ENCODE data around the gene SLC39A11.
A peak's percentile ranks its signal among the peaks of the same experiment; 100 is the strongest.

Gene SLC39A11

GRCh38 chr17:72955391-72956140 is 136.9 kb downstream of the SLC39A11 start:
- no peak overlapping the region for H3K4me3 ChIP-seq (ENCODE audit: low read depth, low read length)
- no peak overlapping the region for H3K9ac ChIP-seq (ENCODE audit: low read depth, low read length)
- no peaks in the 10 kb centered on the region for H3K36me3 ChIP-seq (ENCODE audit: control insufficient read depth, insufficient read depth, low read length)
- H3K9me3 ChIP-seq (ENCODE audit: control insufficient read depth, insufficient read depth, low read length), result no peaks in the 10 kb centered on the region
- H3K27me3 ChIP-seq (ENCODE audit: control insufficient read depth, insufficient read depth, low read length), result no peaks in the 10 kb centered on the region
- H3K4me1 ChIP-seq (ENCODE audit: control insufficient read depth, insufficient read depth, low read length), result peaks cover 22% of the 10 kb centered on the region
- H3K27ac ChIP-seq (ENCODE audit: low read depth, low read length), result no peak overlapping the region

- peaks cover 22% of the 10 kb centered on the region for H3K4me1 ChIP-seq (ENCODE audit: control insufficient read depth, insufficient read depth, low read length)
- no peak overlapping the region for H3K4me3 ChIP-seq (ENCODE audit: low read depth, low read length)
- H3K9ac ChIP-seq (ENCODE audit: low read depth, low read length), result no peak overlapping the region
- H3K9me3 ChIP-seq (ENCODE audit: control insufficient read depth, insufficient read depth, low read length), result no peaks in the 10 kb centered on the region
- no peaks in the 10 kb centered on the region for H3K27me3 ChIP-seq (ENCODE audit: control insufficient read depth, insufficient read depth, low read length)
- no peaks in the 10 kb centered on the region for H3K36me3 ChIP-seq (ENCODE audit: control insufficient read depth, insufficient read depth, low read length)
- no peak overlapping the region for H3K27ac ChIP-seq (ENCODE audit: low read depth, low read length)
These were observed 137.9 kb downstream of the SLC39A11 start for GRCh38 chr17:72954579-72954978.

GRCh38 chr17:72953621-72954020 is 138.9 kb downstream of the SLC39A11 start:
- Histone ChIP-seq H3K9ac (ENCODE audit: low read depth, low read length) (0 out of 2 replicates have a peak overlapping the region, but pooled peaks have one; percentile 25), H3K27ac (ENCODE audit: low read depth, low read length) (no peak overlapping the region), H3K4me3 (ENCODE audit: low read depth, low read length) (no peak overlapping the region), H3K9me3 (ENCODE audit: control insufficient read depth, insufficient read depth, low read length) (no peaks in the 10 kb centered on the region), H3K27me3 (ENCODE audit: control insufficient read depth, insufficient read depth, low read length) (no peaks in the 10 kb centered on the region), H3K4me1 (ENCODE audit: control insufficient read depth, insufficient read depth, low read length) (peaks cover 22% of the 10 kb centered on the region), H3K36me3 (ENCODE audit: control insufficient read depth, insufficient read depth, low read length) (no peaks in the 10 kb centered on the region)

DNA sequence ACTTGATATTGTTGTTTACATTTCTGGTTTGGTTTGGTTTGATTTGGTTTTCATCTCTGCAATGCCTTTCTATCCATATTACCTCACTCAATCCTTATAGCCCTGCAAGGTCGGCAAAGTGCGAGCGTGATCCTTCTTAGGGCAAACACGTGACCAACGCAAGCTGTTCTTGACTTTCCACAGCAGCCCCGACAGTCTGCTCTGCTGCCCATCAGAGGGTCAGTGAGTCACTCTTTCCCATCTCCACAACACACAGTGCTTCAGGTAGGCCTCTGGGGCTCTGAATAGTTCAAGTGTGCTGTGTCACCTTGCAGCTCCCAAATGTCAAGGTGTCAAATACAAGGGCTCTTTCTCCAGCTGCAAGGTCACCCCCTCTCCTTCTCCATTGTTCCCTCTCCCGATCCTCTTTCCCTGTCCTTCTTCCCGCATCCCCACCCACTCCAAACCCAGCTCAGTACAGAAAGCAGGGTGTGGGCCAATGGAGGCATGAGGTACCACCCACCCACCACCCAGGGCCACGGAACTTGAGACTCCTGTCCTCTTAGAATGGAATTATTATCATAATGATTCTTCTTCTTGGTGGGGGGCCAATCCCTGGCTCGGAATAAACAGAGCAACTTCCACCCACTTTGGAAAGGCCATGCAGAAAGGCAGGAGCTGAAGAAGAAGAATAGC is 139.7 kb downstream of the SLC39A11 start:
- no peaks in the 10 kb centered on the region for H3K36me3 ChIP-seq (ENCODE audit: control insufficient read depth, insufficient read depth, low read length)
- no peak overlapping the region for H3K4me3 ChIP-seq (ENCODE audit: low read depth, low read length)
- H3K27ac ChIP-seq (ENCODE audit: low read depth, low read length), result peak overlapping the region; percentile 42

DNA sequence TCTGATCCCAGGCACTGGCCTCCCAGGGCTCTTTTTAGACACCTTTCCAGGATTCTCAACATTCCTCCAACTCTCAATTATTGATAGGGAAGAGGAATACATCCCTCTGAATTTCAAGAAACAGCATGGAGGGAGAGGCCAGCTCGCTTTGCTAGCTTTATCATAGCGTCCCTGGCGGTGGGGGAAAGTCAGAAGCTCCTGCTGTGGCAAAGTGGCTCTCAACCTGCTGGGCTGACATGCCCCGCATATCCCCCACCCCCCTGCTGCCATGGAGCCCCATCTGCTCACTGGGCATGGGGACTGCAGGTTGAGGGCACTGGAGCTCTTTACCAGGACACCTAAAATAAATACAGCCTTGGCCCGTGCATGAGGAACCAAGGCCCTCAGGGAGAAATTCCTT is 140.3 kb downstream of the SLC39A11 start:
- H3K27ac ChIP-seq (ENCODE audit: low read depth, low read length), result no peak overlapping the region
- no peak overlapping the region for H3K9ac ChIP-seq (ENCODE audit: low read depth, low read length)
- no peaks in the 10 kb centered on the region for H3K9me3 ChIP-seq (ENCODE audit: control insufficient read depth, insufficient read depth, low read length)
- H3K27me3 ChIP-seq (ENCODE audit: control insufficient read depth, insufficient read depth, low read length), result no peaks in the 10 kb centered on the region
- H3K4me3 ChIP-seq (ENCODE audit: low read depth, low read length), result no peak overlapping the region
- H3K4me1 ChIP-seq (ENCODE audit: control insufficient read depth, insufficient read depth, low read length), result peaks cover 22% of the 10 kb centered on the region
- no peaks in the 10 kb centered on the region for H3K36me3 ChIP-seq (ENCODE audit: control insufficient read depth, insufficient read depth, low read length)

More for the DNA sequence above, 139.7 kb downstream of the SLC39A11 start:
- Histone ChIP-seq H3K4me1 (ENCODE audit: control insufficient read depth, insufficient read depth, low read length) (peaks cover 22% of the 10 kb centered on the region), H3K9me3 (ENCODE audit: control insufficient read depth, insufficient read depth, low read length) (no peaks in the 10 kb centered on the region), H3K9ac (ENCODE audit: low read depth, low read length) (no peak overlapping the region), H3K27me3 (ENCODE audit: control insufficient read depth, insufficient read depth, low read length) (no peaks in the 10 kb centered on the region)

DNA sequence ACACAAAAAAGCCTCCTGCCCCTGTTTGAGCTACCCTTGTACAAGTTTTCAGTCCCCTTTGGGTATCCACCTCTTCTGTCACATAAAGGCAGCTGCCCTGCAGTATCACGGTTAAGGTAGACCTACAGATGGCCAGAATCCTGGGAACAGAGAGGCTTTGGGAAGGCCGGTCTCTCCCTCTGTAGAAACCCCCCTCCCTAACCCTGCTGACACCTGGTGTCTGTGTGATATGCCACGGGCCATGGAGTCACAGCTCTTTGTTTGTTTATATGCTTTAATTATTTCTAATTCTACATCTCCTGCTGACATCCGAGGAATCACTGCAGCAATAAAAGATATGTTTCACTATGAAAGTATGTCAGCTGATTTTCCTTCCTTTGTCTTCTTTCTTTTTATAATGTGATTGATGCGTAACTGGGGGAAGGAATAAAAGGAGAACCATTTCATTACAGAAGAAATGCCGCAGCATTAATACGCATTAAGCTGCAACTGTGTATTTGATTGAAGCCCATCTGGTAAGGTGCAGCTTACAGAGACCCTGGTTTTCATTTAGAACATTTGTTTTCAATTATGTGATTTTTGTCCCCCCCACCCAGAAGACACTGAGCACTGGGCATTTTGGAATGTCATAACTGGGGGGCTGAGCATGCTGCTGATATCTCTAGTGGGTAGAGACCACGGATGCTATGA is 142.1 kb downstream of the SLC39A11 start:
- H3K27me3 ChIP-seq (ENCODE audit: control insufficient read depth, insufficient read depth, low read length), result no peaks in the 10 kb centered on the region
- no peak overlapping the region for H3K4me3 ChIP-seq (ENCODE audit: low read depth, low read length)
- H3K9ac ChIP-seq (ENCODE audit: low read depth, low read length), result no peak overlapping the region
- no peaks in the 10 kb centered on the region for H3K36me3 ChIP-seq (ENCODE audit: control insufficient read depth, insufficient read depth, low read length)
- peaks cover 22% of the 10 kb centered on the region for H3K4me1 ChIP-seq (ENCODE audit: control insufficient read depth, insufficient read depth, low read length)
- no peaks in the 10 kb centered on the region for H3K9me3 ChIP-seq (ENCODE audit: control insufficient read depth, insufficient read depth, low read length)
- no peak overlapping the region for H3K27ac ChIP-seq (ENCODE audit: low read depth, low read length)

DNA sequence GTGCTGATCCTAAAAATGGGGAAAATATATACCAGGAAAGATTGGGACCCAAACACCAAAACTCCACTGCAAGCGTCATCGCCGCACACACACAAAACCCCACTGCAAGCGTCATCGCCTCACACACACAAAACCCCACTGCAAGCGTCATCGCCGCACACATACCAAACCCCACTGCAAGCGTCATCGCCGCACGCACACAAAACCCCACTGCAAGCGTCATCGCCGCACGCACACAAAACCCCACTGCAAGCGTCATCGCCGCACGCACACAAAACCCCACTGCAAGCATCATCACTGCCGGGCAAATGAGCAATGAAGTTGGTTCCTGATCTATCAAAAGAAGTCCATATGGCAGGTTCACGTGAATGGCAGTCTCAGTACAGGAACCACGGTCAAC is 144.4 kb downstream of the SLC39A11 start:
- no peaks in the 10 kb centered on the region for H3K9me3 ChIP-seq (ENCODE audit: control insufficient read depth, insufficient read depth, low read length)

GRCh38 chr17:72947475-72947874 is 145.0 kb downstream of the SLC39A11 start:
- Histone ChIP-seq H3K4me3 (ENCODE audit: low read depth, low read length) (no peak overlapping the region), H3K36me3 (ENCODE audit: control insufficient read depth, insufficient read depth, low read length) (no peaks in the 10 kb centered on the region), H3K9ac (ENCODE audit: low read depth, low read length) (no peak overlapping the region), H3K27me3 (ENCODE audit: control insufficient read depth, insufficient read depth, low read length) (no peaks in the 10 kb centered on the region), H3K4me1 (ENCODE audit: control insufficient read depth, insufficient read depth, low read length) (peaks cover 7% of the 10 kb centered on the region), H3K27ac (ENCODE audit: low read depth, low read length) (no peak overlapping the region), H3K9me3 (ENCODE audit: control insufficient read depth, insufficient read depth, low read length) (no peaks in the 10 kb centered on the region)

More for the DNA sequence above, 144.4 kb downstream of the SLC39A11 start:
- no peak overlapping the region for H3K27ac ChIP-seq (ENCODE audit: low read depth, low read length)
- no peaks in the 10 kb centered on the region for H3K27me3 ChIP-seq (ENCODE audit: control insufficient read depth, insufficient read depth, low read length)
- no peak overlapping the region for H3K9ac ChIP-seq (ENCODE audit: low read depth, low read length)
- no peak overlapping the region for H3K4me3 ChIP-seq (ENCODE audit: low read depth, low read length)
- no peaks in the 10 kb centered on the region for H3K36me3 ChIP-seq (ENCODE audit: control insufficient read depth, insufficient read depth, low read length)
- peaks cover 14% of the 10 kb centered on the region for H3K4me1 ChIP-seq (ENCODE audit: control insufficient read depth, insufficient read depth, low read length)

DNA sequence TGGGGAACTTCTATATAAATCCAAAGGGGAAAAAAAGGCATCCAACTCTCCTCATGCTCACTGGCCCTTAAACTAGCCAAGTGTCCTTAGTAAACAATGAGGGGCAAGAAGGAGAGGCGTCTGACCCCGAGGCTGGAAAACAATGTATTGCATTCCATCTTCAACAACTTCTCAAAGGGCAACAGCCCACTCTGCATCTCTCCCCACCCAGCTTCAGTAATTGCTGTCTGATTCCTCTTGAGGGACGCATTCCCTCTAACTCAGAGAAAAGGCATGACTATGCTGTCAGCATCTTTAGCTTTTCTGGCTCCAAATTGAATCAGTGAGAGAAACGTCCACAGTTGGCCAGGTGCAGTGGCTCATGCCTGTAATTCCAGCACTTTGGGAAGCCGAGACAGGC is 145.8 kb downstream of the SLC39A11 start:
- no peaks in the 10 kb centered on the region for H3K9me3 ChIP-seq (ENCODE audit: control insufficient read depth, insufficient read depth, low read length)
- H3K27me3 ChIP-seq (ENCODE audit: control insufficient read depth, insufficient read depth, low read length), result no peaks in the 10 kb centered on the region
- no peak overlapping the region for H3K4me3 ChIP-seq (ENCODE audit: low read depth, low read length)
- H3K4me1 ChIP-seq (ENCODE audit: control insufficient read depth, insufficient read depth, low read length), result no peaks in the 10 kb centered on the region
- H3K9ac ChIP-seq (ENCODE audit: low read depth, low read length), result no peak overlapping the region
- H3K27ac ChIP-seq (ENCODE audit: low read depth, low read length), result no peak overlapping the region
- H3K36me3 ChIP-seq (ENCODE audit: control insufficient read depth, insufficient read depth, low read length), result no peaks in the 10 kb centered on the region

- H3K27ac ChIP-seq (ENCODE audit: low read depth, low read length), result no peak overlapping the region
- H3K9ac ChIP-seq (ENCODE audit: low read depth, low read length), result no peak overlapping the region
- no peaks in the 10 kb centered on the region for H3K27me3 ChIP-seq (ENCODE audit: control insufficient read depth, insufficient read depth, low read length)
- H3K4me3 ChIP-seq (ENCODE audit: low read depth, low read length), result no peak overlapping the region
- no peaks in the 10 kb centered on the region for H3K36me3 ChIP-seq (ENCODE audit: control insufficient read depth, insufficient read depth, low read length)
- H3K9me3 ChIP-seq (ENCODE audit: control insufficient read depth, insufficient read depth, low read length), result no peaks in the 10 kb centered on the region
- no peaks in the 10 kb centered on the region for H3K4me1 ChIP-seq (ENCODE audit: control insufficient read depth, insufficient read depth, low read length)
These were observed 146.3 kb downstream of the SLC39A11 start for GRCh38 chr17:72946156-72946555.

DNA sequence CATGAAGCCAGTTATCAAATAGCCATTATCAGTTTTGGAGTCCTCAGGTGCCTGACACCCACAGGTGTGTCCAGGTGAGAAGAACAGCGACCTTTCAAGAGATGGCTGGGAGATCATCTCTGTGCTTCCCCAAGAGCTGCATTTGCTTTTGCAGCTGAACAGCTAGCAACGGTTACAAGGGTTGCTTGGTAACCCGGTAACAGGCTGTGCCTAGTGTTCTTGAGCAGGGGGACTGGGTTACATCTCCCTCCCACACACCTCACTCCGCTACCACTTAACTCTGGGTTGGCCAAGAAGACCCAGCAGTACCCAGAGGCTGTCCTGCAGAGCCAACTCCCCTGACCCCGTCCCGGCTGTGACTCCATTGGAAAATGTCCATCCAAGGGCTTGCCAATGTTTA is 147.0 kb downstream of the SLC39A11 start:
- H3K9ac ChIP-seq (ENCODE audit: low read depth, low read length), result no peak overlapping the region
- no peaks in the 10 kb centered on the region for H3K9me3 ChIP-seq (ENCODE audit: control insufficient read depth, insufficient read depth, low read length)
- H3K4me1 ChIP-seq (ENCODE audit: control insufficient read depth, insufficient read depth, low read length), result no peaks in the 10 kb centered on the region
- H3K27me3 ChIP-seq (ENCODE audit: control insufficient read depth, insufficient read depth, low read length), result no peaks in the 10 kb centered on the region
- no peaks in the 10 kb centered on the region for H3K36me3 ChIP-seq (ENCODE audit: control insufficient read depth, insufficient read depth, low read length)
- no peak overlapping the region for H3K27ac ChIP-seq (ENCODE audit: low read depth, low read length)
- H3K4me3 ChIP-seq (ENCODE audit: low read depth, low read length), result no peak overlapping the region

All from HUES48 (cell line).